Camera-type eye (tissue), 1 donor: ENCODE measurements around the gene MINDY3. TPM values are rescaled to one million over a fixed set of nuclear protein-coding genes. Genes with fewer than 3 reads are reported as not detected.

Experiments
- total RNA-seq: library from RNA; depleted of rRNA; stranded (reverse); fragments of >200 nt; gene quantifications from one replicate; pipeline ENCODE4 v1.2.3, GENCODE V29; 2014

Gene MINDY3
- 65.4 TPM for total RNA-seq

DNA sequence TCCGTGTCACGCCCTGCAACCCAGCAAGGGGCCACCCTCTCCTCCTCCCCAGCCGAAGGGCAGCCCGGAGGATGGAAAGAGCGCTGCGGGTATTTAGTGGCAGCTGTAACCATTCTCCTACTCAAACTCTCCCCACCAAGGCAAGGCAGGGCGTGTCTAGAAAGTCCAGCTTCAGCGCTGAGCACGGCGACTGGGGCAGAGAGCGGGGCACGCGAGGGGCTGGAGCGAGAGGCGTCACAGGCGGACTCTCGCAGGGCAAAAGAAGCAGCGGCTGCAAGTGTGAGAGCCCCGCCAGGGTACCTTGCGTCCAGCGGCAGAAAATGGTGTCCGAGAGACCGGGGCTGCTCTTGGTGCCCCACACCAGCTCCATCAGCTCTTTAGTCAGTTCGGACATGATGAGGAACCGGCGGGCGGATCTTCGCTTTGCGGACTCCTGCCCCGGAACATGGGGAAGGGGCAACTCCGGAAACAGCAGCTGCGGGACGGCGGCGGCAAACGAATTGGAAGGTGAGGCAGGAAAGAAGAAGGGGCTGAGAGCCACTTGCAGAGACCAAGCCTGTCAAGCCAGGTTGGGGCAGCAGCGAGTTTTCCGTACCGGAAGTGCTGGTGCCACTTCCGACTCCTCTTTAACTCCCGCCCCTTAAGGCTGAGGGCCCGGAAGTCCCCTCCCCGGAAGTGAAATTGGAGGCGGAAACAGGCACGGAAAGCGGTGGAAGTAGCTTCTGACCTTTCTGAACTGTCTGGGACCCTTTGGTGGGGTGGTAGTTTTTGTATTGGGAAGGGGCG is at the start of gene MINDY3:
MINDY3 (minus strand) TSS at position 602 of the 786 bp plus-strand sequence; CDS start at position 394, 208 bp downstream.

Other genes starting within 250 kb of the MINDY3 start
- gene ITGA8, start 140.6 kb downstream of the MINDY3 start, total RNA-seq, result 42.4 TPM